ENCODE data around the gene CRABP2. TPM values are rescaled to one million over a fixed set of nuclear protein-coding genes. Genes with fewer than 3 reads are reported as not detected.

The CRABP2 gene
- total and polyA plus RNA-seq, 2 experiments from 2014 or later = 45.9 to 137 TPM

DNA sequence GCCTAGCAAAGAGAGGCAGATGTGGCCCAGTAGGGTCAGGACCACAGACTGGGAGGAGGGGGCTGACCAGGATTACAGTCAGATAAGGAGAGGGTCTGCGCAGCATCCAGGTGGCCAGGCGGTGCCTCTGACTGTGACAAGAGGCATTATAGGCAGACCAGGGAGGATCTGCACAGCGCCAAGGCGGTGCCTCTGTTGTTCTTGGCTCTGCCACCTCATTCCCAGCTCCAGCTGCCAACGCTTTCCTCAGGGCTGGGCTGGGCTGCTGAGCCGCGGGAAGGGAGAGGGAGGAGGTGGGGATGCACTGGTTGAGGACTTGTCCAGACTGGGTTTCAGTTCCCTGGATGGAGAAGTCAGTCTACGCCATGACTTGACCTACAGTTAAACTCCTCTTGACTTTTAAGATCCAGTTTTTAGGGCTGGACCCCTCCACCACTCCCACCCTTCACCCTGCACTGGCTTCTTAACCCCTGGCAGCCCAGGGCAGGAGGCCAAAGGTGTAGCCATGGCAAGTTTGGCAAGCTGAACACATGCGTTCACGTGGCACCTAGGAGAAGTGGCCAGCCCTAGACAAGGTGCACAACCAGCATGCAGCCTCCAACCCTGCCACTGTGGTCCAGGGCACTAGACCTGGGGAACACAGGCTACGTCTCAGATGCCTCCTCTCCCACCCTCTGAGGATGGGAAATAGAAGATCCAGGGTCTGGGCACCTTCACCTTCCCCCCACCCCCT is 4.5 kb upstream of the CRABP2 start (continued):
- TF ChIP-seq, protein P1, sequence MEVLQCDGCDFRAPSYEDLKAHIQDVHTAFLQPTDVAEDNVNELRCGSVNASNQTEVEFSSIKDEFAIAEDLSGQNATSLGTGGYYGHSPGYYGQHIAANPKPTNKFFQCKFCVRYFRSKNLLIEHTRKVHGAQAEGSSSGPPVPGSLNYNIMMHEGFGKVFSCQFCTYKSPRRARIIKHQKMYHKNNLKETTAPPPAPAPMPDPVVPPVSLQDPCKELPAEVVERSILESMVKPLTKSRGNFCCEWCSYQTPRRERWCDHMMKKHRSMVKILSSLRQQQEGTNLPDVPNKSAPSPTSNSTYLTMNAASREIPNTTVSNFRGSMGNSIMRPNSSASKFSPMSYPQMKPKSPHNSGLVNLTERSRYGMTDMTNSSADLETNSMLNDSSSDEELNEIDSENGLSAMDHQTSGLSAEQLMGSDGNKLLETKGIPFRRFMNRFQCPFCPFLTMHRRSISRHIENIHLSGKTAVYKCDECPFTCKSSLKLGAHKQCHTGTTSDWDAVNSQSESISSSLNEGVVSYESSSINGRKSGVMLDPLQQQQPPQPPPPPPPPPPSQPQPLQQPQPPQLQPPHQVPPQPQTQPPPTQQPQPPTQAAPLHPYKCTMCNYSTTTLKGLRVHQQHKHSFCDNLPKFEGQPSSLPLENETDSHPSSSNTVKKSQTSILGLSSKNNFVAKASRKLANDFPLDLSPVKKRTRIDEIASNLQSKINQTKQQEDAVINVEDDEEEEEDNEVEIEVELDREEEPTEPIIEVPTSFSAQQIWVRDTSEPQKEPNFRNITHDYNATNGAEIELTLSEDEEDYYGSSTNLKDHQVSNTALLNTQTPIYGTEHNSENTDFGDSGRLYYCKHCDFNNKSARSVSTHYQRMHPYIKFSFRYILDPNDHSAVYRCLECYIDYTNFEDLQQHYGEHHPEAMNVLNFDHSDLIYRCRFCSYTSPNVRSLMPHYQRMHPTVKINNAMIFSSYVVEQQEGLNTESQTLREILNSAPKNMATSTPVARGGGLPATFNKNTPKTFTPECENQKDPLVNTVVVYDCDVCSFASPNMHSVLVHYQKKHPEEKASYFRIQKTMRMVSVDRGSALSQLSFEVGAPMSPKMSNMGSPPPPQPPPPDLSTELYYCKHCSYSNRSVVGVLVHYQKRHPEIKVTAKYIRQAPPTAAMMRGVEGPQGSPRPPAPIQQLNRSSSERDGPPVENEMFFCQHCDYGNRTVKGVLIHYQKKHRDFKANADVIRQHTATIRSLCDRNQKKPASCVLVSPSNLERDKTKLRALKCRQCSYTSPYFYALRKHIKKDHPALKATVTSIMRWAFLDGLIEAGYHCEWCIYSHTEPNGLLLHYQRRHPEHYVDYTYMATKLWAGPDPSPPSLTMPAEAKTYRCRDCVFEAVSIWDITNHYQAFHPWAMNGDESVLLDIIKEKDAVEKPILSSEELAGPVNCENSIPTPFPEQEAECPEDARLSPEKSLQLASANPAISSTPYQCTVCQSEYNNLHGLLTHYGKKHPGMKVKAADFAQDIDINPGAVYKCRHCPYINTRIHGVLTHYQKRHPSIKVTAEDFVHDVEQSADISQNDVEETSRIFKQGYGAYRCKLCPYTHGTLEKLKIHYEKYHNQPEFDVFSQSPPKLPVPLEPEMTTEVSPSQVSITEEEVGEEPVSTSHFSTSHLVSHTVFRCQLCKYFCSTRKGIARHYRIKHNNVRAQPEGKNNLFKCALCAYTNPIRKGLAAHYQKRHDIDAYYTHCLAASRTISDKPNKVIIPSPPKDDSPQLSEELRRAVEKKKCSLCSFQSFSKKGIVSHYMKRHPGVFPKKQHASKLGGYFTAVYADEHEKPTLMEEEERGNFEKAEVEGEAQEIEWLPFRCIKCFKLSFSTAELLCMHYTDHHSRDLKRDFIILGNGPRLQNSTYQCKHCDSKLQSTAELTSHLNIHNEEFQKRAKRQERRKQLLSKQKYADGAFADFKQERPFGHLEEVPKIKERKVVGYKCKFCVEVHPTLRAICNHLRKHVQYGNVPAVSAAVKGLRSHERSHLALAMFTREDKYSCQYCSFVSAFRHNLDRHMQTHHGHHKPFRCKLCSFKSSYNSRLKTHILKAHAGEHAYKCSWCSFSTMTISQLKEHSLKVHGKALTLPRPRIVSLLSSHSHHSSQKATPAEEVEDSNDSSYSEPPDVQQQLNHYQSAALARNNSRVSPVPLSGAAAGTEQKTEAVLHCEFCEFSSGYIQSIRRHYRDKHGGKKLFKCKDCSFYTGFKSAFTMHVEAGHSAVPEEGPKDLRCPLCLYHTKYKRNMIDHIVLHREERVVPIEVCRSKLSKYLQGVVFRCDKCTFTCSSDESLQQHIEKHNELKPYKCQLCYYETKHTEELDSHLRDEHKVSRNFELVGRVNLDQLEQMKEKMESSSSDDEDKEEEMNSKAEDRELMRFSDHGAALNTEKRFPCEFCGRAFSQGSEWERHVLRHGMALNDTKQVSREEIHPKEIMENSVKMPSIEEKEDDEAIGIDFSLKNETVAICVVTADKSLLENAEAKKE (CRISPR knock-in tag; IDR thresholded peaks at IDR 0.05) = no peak
- TF ChIP-seq POLR2AphosphoS5 (IDR thresholded peaks at IDR 0.05; ENCODE audit: low read depth) (no peak), NANOG (IDR thresholded peaks at IDR 0.05; ENCODE audit: borderline replicate concordance) (no peak), STAT1 (IDR thresholded peaks at IDR 0.05; ENCODE audit: unreplicated experiment) (no peak), ZNF114 (CRISPR knock-in tag; IDR thresholded peaks at IDR 0.05) (no peak)

DNA sequence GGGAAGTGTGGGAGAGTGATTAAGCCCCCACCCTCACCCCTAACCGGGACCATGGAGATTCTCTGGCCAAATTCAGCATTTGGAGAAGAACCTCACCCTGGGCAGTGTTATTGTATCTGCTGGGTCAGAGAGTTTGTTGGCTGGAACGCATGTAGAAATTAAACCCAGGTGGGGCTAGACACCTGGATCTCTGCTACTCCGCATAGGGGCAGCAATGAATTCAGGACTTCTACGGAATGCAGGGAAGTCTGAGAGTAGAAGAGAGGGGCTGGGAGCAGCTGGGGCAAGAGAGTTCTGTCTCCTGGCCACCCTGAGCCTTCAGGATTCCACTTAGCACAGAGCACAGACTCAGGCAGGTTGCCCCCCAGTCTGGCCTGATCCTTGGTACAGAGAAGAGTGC is 3.6 kb upstream of the CRABP2 start:
- Mint-ChIP-seq H3K27ac (peak overlapping the region; percentile 77; the same call in 1 of the 2 replicates), H3K9me3 (no peaks in the 10 kb centered on the region), H3K36me3 (ENCODE audit: low read depth) (no peaks in the 10 kb centered on the region), H3K4me1 (peaks cover 61% of the 10 kb centered on the region), H3K4me3 (peak overlapping the region; percentile 83; the same call in 1 of the 3 replicates), H3K27me3 (ENCODE audit: insufficient read depth, low read depth, poor library complexity) (peaks cover 21% of the 10 kb centered on the region)
- H3K4me2 ChIP-seq = peak overlapping the region; percentile 92
- ATAC-seq (no peak), DNase-seq (ENCODE audit: low spot score) (no peak)
- H3K36me3 ChIP-seq (ENCODE audit: insufficient read depth) = no peaks in the 10 kb centered on the region
- H3K9me2 ChIP-seq (ENCODE audit: insufficient read depth) = no peaks in the 10 kb centered on the region
- H3K27me3 ChIP-seq (ENCODE audit: insufficient read depth) = peaks cover 18% of the 10 kb centered on the region
- no peaks in the 10 kb centered on the region; the same call in 1 of the 2 replicates for H4K20me1 ChIP-seq (replicated peaks; ENCODE audit: insufficient read depth)
- H3F3A ChIP-seq (replicated peaks; ENCODE audit: low read depth) = peaks cover 29% of the 10 kb centered on the region
- H3K27ac ChIP-seq (ENCODE audit: low read depth) = peak overlapping the region; percentile 53; the same call in 1 of the 2 replicates
- H2AFZ ChIP-seq = no peak overlapping the region
- H3K4me1 ChIP-seq (ENCODE audit: insufficient read depth) = peaks cover 68% of the 10 kb centered on the region
- peaks cover 7% of the 10 kb centered on the region for H3K79me2 ChIP-seq (replicated peaks; ENCODE audit: insufficient read depth)
- H3K4me3 ChIP-seq = peak overlapping the region; percentile 67; the same call in 1 of the 2 replicates
- TF ChIP-seq, protein P2, sequence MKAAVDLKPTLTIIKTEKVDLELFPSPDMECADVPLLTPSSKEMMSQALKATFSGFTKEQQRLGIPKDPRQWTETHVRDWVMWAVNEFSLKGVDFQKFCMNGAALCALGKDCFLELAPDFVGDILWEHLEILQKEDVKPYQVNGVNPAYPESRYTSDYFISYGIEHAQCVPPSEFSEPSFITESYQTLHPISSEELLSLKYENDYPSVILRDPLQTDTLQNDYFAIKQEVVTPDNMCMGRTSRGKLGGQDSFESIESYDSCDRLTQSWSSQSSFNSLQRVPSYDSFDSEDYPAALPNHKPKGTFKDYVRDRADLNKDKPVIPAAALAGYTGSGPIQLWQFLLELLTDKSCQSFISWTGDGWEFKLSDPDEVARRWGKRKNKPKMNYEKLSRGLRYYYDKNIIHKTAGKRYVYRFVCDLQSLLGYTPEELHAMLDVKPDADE (IDR thresholded peaks at IDR 0.05) = no peak
- no peak for TF ChIP-seq EZH2 (IDR thresholded peaks at IDR 0.05; ENCODE audit: low read depth, unreplicated experiment)
- TF ChIP-seq STAT1 (IDR thresholded peaks at IDR 0.05; ENCODE audit: unreplicated experiment) = no peak
- no peak for TF ChIP-seq POLR2AphosphoS5 (IDR thresholded peaks at IDR 0.05; ENCODE audit: low read depth)
- TF ChIP-seq, protein P3, sequence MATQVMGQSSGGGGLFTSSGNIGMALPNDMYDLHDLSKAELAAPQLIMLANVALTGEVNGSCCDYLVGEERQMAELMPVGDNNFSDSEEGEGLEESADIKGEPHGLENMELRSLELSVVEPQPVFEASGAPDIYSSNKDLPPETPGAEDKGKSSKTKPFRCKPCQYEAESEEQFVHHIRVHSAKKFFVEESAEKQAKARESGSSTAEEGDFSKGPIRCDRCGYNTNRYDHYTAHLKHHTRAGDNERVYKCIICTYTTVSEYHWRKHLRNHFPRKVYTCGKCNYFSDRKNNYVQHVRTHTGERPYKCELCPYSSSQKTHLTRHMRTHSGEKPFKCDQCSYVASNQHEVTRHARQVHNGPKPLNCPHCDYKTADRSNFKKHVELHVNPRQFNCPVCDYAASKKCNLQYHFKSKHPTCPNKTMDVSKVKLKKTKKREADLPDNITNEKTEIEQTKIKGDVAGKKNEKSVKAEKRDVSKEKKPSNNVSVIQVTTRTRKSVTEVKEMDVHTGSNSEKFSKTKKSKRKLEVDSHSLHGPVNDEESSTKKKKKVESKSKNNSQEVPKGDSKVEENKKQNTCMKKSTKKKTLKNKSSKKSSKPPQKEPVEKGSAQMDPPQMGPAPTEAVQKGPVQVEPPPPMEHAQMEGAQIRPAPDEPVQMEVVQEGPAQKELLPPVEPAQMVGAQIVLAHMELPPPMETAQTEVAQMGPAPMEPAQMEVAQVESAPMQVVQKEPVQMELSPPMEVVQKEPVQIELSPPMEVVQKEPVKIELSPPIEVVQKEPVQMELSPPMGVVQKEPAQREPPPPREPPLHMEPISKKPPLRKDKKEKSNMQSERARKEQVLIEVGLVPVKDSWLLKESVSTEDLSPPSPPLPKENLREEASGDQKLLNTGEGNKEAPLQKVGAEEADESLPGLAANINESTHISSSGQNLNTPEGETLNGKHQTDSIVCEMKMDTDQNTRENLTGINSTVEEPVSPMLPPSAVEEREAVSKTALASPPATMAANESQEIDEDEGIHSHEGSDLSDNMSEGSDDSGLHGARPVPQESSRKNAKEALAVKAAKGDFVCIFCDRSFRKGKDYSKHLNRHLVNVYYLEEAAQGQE (IDR thresholded peaks at IDR 0.05; ENCODE audit: unreplicated experiment) = no peak
- TF ChIP-seq ZNF331 (CRISPR knock-in tag; IDR thresholded peaks at IDR 0.05; ENCODE audit: low read depth) = no peak
